Upper lobe of left lung (tissue), 6 donors: Measurements from ENCODE around the gene NPIPB6. TPM values are rescaled to one million over a fixed set of nuclear protein-coding genes. Genes with fewer than 3 reads are reported as not detected.

ENCODE experiments used
- ATAC-seq, 2 donors: fragments of 200-7000 bp; cut with Tn5 transposase; one replicate each; pipeline ENCODE4 v1.9.1; 2022; ENCODE audit warnings: mild to moderate bottlenecking in 2 of 2, moderate library complexity in 2 of 2; ENCODE audit not compliant: low FRiP score in 2 of 2
- DNase-seq, 2 donors: peaks; one replicate each; pipeline ENCODE4 v3.0.0-alpha.2; 2019 to 2020
- H3K27ac ChIP-seq, 4 donors: fragments of 200-600 bp; sonication (generic); one replicate each; pipeline ENCODE4 v1.5.1; 2016 to 2019
- H3K27me3 ChIP-seq, 4 donors: fragments of 200-600 bp; sonication (generic); one replicate each; pipeline ENCODE4 v1.5.1; 2017 to 2019
- H3K36me3 ChIP-seq, 4 donors: fragments of 200-600 bp; sonication (generic); one replicate each; pipeline ENCODE4 v1.5.1; 2016 to 2019
- H3K4me1 ChIP-seq, 4 donors: fragments of 200-600 bp; sonication (generic); one replicate each; pipeline ENCODE4 v1.5.1; 2018 to 2019
- H3K4me3 ChIP-seq, 4 donors: fragments of 200-600 bp; sonication (generic); one replicate each; pipeline ENCODE4 v1.5.1; 2017 to 2019; ENCODE audit warnings: mild to moderate bottlenecking in 2 of 4, moderate library complexity in 1 of 4
- H3K9me3 ChIP-seq, 4 donors: fragments of 200-600 bp; sonication (generic); one replicate each; pipeline ENCODE4 v1.5.1; 2018 to 2019
- CTCF ChIP-seq, 6 experiments: fragments of 450-650 bp in 4 of 6; fragments of 200-600 bp in 2 of 6; sonication (generic) in 2 of 6; IDR thresholded peaks; one replicate each; pipeline ENCODE4 v1.5.1; 2016 to 2019; ENCODE audit warnings: antibody characterized with exemption in 6 of 6
- EP300 ChIP-seq, 4 donors: sonication (generic); formaldehyde crosslinking; IDR thresholded peaks; one replicate each; pipeline ENCODE4 v1.5.1; 2017; ENCODE audit warnings: antibody characterized with exemption in 4 of 4, control low read depth in 2 of 4
- POLR2A ChIP-seq, 4 donors: fragments of 450-650 bp; IDR thresholded peaks; one replicate each; pipeline ENCODE4 v1.5.1; 2016 to 2017; ENCODE audit warnings: antibody characterized with exemption in 4 of 4, mild to moderate bottlenecking in 2 of 4
- POLR2AphosphoS5 ChIP-seq, 2 donors: sonication (generic); formaldehyde crosslinking; IDR thresholded peaks; one replicate each; pipeline ENCODE4 v1.5.1; 2017; ENCODE audit warnings: antibody characterized with exemption in 2 of 2
- WGBS, 2 donors: methylation state at CpG; one replicate each; pipeline ENCODE4 v1.1.5; 2017 to 2018; 5-methylcytosine and 5-hydroxymethylcytosine counted together
- total RNA-seq, 6 donors: library from RNA; depleted of rRNA in 4 of 6; stranded (reverse); fragments of >200 nt in 4 of 6; gene quantifications; one replicate each; pipeline versions ENCODE4 v1.1.0 to v1.2.1, GENCODE V29; 2016 to 2021
- donor health status: DM: no; HTN: no; CAD: no; lungs with moderate emphysema.
- donor health status: DM: no; HTN: yes; CAD: no; lungs with severe emphysema.

NPIPB6 gene
- total RNA-seq, 6 donors from 2014 or later = 1.6 to 3.3 TPM; not detected in 4

- H3K27me3 ChIP-seq = no peaks in the 10 kb centered on the region
- no peaks in the 10 kb centered on the region for H3K9me3 ChIP-seq
- peak in 1 of 2 donors; percentile 55 for ATAC-seq
- no peaks in the 10 kb centered on the region for H3K4me1 ChIP-seq
- peak overlapping the region in 1 of 4 donors; percentile 35 for H3K27ac ChIP-seq
- H3K4me3 ChIP-seq = no peak overlapping the region
- WGBS, 2 donors = 64 to 66% methylated on average over 9 to 20 of the region's 20 CpGs
- TF ChIP-seq EP300 (IDR thresholded peaks at IDR 0.05) (no peak), POLR2AphosphoS5 (IDR thresholded peaks at IDR 0.05) (no peak), CTCF (IDR thresholded peaks at IDR 0.05) (no peak), POLR2A (IDR thresholded peaks at IDR 0.05) (no peak)
- peak; percentile 51 to 70 for DNase-seq
- no peaks in the 10 kb centered on the region for H3K36me3 ChIP-seq
Measured at GRCh38 chr16:28309811-28310311, 53.4 kb downstream of the NPIPB6 start.

DNA sequence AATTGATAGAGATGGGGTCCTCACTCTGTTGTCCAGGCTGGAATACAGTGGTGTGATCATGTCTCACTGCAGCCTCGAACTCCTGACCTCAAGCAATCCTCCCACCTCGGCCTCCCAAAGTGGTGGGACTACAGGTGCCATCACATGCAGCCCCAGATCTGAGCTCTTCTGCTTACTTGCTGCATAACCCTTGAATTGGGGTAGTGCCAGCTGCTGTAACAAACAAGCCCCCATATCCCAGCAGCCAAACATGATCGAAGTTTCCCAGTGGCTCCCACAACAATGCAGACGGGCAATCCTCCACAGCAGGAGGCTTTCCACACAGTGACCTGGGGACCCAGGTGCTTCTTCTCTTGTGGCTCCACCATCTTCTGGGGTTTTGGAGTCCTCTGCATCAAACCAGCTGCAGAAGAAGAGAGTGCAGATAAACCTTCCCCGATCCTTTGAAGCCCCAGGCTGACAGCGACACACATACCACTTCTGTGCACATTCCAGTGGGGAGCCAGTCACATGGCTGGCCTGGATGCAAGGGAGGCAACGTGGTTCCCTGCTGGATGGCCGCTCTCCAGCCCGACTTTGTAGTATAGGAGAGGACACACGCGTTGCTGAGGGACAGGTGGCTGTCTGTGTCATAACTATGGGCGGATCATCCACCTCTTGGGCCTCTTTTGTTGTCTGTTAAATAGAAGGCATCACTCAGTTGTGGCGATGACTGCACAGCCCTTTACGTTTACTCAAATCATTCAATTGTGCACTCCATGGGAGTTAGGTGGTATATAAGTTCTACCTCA, 54.3 kb downstream of the NPIPB6 start:
- TF ChIP-seq POLR2A (IDR thresholded peaks at IDR 0.05) (no peak), EP300 (IDR thresholded peaks at IDR 0.05) (no peak), POLR2AphosphoS5 (IDR thresholded peaks at IDR 0.05) (no peak), CTCF (IDR thresholded peaks at IDR 0.05) (no peak)
- Histone ChIP-seq H3K27ac (no peak overlapping the region), H3K4me3 (no peak overlapping the region), H3K36me3 (no peaks in the 10 kb centered on the region), H3K4me1 (no peaks in the 10 kb centered on the region), H3K27me3 (no peaks in the 10 kb centered on the region), H3K9me3 (no peaks in the 10 kb centered on the region)
- no peak for ATAC-seq
- 92 to 94% methylated on average over 8 to 14 of the region's 14 CpGs for WGBS, 2 donors
- no peak for DNase-seq

DNA sequence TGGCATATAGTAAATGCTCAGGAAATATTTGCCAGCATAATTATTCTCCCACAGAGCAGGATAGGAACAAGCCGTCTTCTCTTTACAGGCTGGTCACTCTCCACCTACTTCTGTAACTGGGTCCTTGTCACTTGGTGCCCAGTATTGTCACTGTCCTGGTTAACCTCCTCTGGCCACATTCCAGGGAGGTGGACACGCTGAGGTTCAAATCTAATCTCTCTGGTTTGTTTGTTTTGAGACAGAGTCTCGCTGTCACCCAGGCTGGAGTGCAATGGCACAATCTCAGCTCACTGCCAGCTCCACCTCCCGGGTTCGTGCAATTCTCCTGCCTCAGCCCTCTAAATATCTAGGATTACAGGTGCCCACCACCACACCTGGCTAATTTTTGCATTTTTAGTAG, 55.4 kb downstream of the NPIPB6 start:
- DNase-seq (no peak), ATAC-seq (no peak)
- no peak overlapping the region for H3K4me3 ChIP-seq
- no peaks in the 10 kb centered on the region for H3K4me1 ChIP-seq
- no peaks in the 10 kb centered on the region for H3K9me3 ChIP-seq
- H3K27ac ChIP-seq = no peak overlapping the region
- WGBS, 2 donors = 86 to 91% methylated on average over 5 of the region's 5 CpGs
- no peaks in the 10 kb centered on the region for H3K36me3 ChIP-seq
- no peaks in the 10 kb centered on the region for H3K27me3 ChIP-seq
- no peak for TF ChIP-seq POLR2AphosphoS5 (IDR thresholded peaks at IDR 0.05)
- TF ChIP-seq POLR2A (IDR thresholded peaks at IDR 0.05) = no peak
- TF ChIP-seq CTCF (IDR thresholded peaks at IDR 0.05) = no peak
- no peak for TF ChIP-seq EP300 (IDR thresholded peaks at IDR 0.05)

DNA sequence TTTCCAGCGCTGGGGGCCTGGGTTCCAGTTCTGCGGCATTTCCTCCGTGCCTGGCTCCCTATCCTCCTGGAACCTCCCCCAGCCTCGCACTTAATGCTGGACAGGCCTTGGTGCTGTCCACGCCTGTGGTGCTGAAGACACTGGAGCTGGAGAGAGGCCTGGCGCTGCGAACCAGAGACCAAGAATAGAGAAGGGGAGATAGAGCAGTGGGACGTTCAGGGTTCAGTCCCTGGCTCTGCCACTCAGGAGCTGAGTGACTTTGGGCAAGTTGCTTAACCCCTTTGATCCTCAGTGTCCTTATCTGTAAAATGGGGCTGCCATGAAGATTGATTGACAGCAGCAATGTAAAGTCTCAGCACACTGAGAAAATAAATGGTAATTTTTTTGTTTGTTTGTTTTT, 59.1 kb downstream of the NPIPB6 start:
- 74 to 76% methylated on average over 8 of the region's 8 CpGs for WGBS, 2 donors
- no peaks in the 10 kb centered on the region for H3K9me3 ChIP-seq
- no peak for DNase-seq

More for the DNA sequence above, 59.1 kb downstream of the NPIPB6 start:
- H3K27me3 ChIP-seq = no peaks in the 10 kb centered on the region
- no peak overlapping the region for H3K4me3 ChIP-seq
- H3K27ac ChIP-seq = no peak overlapping the region
- peak in 1 of 2 donors; percentile 56 for ATAC-seq
- no peak for TF ChIP-seq POLR2A (IDR thresholded peaks at IDR 0.05)
- no peak for TF ChIP-seq POLR2AphosphoS5 (IDR thresholded peaks at IDR 0.05)
- no peak for TF ChIP-seq EP300 (IDR thresholded peaks at IDR 0.05)
- no peak for TF ChIP-seq CTCF (IDR thresholded peaks at IDR 0.05)
- H3K4me1 ChIP-seq = no peaks in the 10 kb centered on the region
- no peaks in the 10 kb centered on the region for H3K36me3 ChIP-seq
